Smooth muscle cell (in vitro differentiated cells): ENCODE data around the gene LEAP2. TPM values are rescaled to one million over a fixed set of nuclear protein-coding genes. Genes with fewer than 3 reads are reported as not detected.
A peak's percentile ranks its signal among the peaks of the same experiment; 100 is the strongest.

Experiments used
- DNase-seq: peaks from one replicate; lab custom pipeline; 2025; ENCODE audit not compliant: unreplicated experiment; lab: John Stamatoyannopoulos, UW
- H2AFZ ChIP-seq: fragments of 200-600 bp; sonication (generic); 2 replicates; pipeline ENCODE4 v1.6.0; 2016; ENCODE audit warnings: antibody characterized with exemption, low read depth, mild to moderate bottlenecking
- H3F3A ChIP-seq: fragments of 200-600 bp; sonication (generic); 2 replicates; pipeline ENCODE4 v1.6.0; 2017; ENCODE audit warnings: antibody characterized with exemption, low read depth
- H3K27ac ChIP-seq: fragments of 200-600 bp; sonication (generic); 2 replicates; pipeline ENCODE4 v1.5.1; 2016; ENCODE audit warnings: low read depth, mild to moderate bottlenecking
- H3K27me3 ChIP-seq: fragments of 200-600 bp; sonication (generic); 2 replicates; pipeline ENCODE4 v1.6.1; 2016; ENCODE audit warnings: low read depth, mild to moderate bottlenecking
- H3K36me3 ChIP-seq: fragments of 200-600 bp; sonication (generic); 2 replicates; pipeline ENCODE4 v1.5.1; 2016; ENCODE audit warnings: low read depth
- H3K4me1 ChIP-seq: fragments of 200-600 bp; sonication (generic); 2 replicates; pipeline ENCODE4 v1.5.1; 2016; ENCODE audit warnings: low read depth
- H3K4me2 ChIP-seq: fragments of 200-600 bp; sonication (generic); 2 replicates; pipeline ENCODE4 v1.6.0; 2016; ENCODE audit warnings: mild to moderate bottlenecking
- H3K4me3 ChIP-seq: fragments of 200-600 bp; sonication (generic); 2 replicates; pipeline ENCODE4 v1.5.1; 2016; ENCODE audit warnings: mild to moderate bottlenecking
- H3K79me2 ChIP-seq: fragments of 200-600 bp; sonication (generic); 2 replicates; pipeline ENCODE4 v1.6.0; 2016; ENCODE audit warnings: low read depth, mild to moderate bottlenecking
- H3K9ac ChIP-seq: fragments of 200-600 bp; sonication (generic); 2 replicates; pipeline ENCODE4 v1.6.0; 2016; ENCODE audit warnings: low read depth
- H3K9me3 ChIP-seq: fragments of 200-600 bp; sonication (generic); replicated peaks from 2 replicates; pipeline ENCODE4 v1.5.1; 2016; ENCODE audit warnings: low read depth
- H4K20me1 ChIP-seq: fragments of 200-600 bp; sonication (generic); 2 replicates; pipeline ENCODE4 v1.6.0; 2016; ENCODE audit warnings: low read depth
- CTCF ChIP-seq: fragments of 200-600 bp; sonication (generic); IDR thresholded peaks from 2 replicates; pipeline ENCODE4 v1.5.1; 2017; ENCODE audit warnings: borderline replicate concordance, mild to moderate bottlenecking, antibody characterized with exemption; ENCODE audit not compliant: insufficient read depth, poor library complexity, severe bottlenecking
- WGBS: methylation state at CpG from one replicate; pipeline ENCODE4 v1.1.7; 2016; ENCODE audit warnings: low lambda C conversion rate; 5-methylcytosine and 5-hydroxymethylcytosine counted together
- polyA plus RNA-seq: library from polyadenylated mRNA; unstranded; fragments of >200 nt; fragmentation: Nextera tagmentation; extraction: Ambion mirVana; gene quantifications from 2 replicates; pipeline ENCODE4 v1.2.1, GENCODE V29; 2016
- total RNA-seq: library from RNA; depleted of rRNA; stranded (reverse); fragments of >200 nt; gene quantifications from 2 replicates; pipeline ENCODE4 v1.2.3, GENCODE V29; 2014

The LEAP2 gene
- total and polyA plus RNA-seq, 2 experiments from 2014 or later: 0.27 to 0.55 TPM

- WGBS: 92% methylated on average over 3 of the region's 3 CpGs
Observed at GRCh38 chr5:132840313-132840712, 33.2 kb upstream of the LEAP2 start.

GRCh38 chr5:132840896-132841295, 32.6 kb upstream of the LEAP2 start:
- 83% methylated on average over 1 of the region's 1 CpG for WGBS
- DNase-seq: no peak
- H2AFZ ChIP-seq: no peak overlapping the region

More at GRCh38 chr5:132840313-132840712, 33.2 kb upstream of the LEAP2 start:
- no peaks in the 10 kb centered on the region for H3K36me3 ChIP-seq
- peak overlapping the region; percentile 74 for H2AFZ ChIP-seq
- no peaks in the 10 kb centered on the region for H3K9me3 ChIP-seq
- no peaks in the 10 kb centered on the region for H3K79me2 ChIP-seq
- no peaks in the 10 kb centered on the region for H3K27me3 ChIP-seq
- DNase-seq: no peak
- peak overlapping the region; percentile 30 for H3K4me2 ChIP-seq
- H3K27ac ChIP-seq: peak overlapping the region; percentile 58
- no peaks in the 10 kb centered on the region for H4K20me1 ChIP-seq
- peaks cover 12% of the 10 kb centered on the region for H3K4me1 ChIP-seq
- H3F3A ChIP-seq: no peaks in the 10 kb centered on the region
- TF ChIP-seq CTCF: no peak
- H3K4me3 ChIP-seq: no peak overlapping the region
- peak overlapping the region; percentile 16 for H3K9ac ChIP-seq

DNA sequence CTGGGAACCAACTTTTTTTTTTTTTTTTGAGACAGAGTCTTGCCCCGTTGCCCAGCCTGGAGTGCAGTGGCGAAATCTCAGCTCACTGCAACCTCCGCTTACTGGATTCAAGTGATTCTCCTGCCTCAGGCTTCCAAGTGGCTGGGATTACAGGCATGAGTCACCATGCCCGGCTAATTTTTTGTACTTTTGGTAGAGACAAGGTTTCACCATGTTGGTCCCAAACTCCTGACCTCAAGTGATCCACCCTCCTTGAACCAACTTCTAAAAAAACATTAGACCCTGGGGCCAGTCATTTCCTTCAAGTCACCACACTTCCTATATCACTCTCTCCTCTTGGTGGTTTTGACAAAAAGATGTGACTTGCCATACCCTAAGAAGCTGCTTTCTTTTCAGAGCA, 32.2 kb upstream of the LEAP2 start:
- Histone ChIP-seq H3K79me2 (no peaks in the 10 kb centered on the region), H3K36me3 (no peaks in the 10 kb centered on the region), H3K4me2 (no peak overlapping the region), H4K20me1 (no peaks in the 10 kb centered on the region), H3F3A (no peaks in the 10 kb centered on the region), H3K27me3 (no peaks in the 10 kb centered on the region), H3K9me3 (no peaks in the 10 kb centered on the region), H2AFZ (no peak overlapping the region), H3K9ac (no peak overlapping the region), H3K4me3 (no peak overlapping the region), H3K27ac (no peak overlapping the region), H3K4me1 (peaks cover 12% of the 10 kb centered on the region)
- no peak for DNase-seq
- 52% methylated on average over 4 of the region's 4 CpGs for WGBS
- no peak for TF ChIP-seq CTCF

More at GRCh38 chr5:132840896-132841295, 32.6 kb upstream of the LEAP2 start:
- no peaks in the 10 kb centered on the region for H3K27me3 ChIP-seq
- H3K36me3 ChIP-seq: no peaks in the 10 kb centered on the region
- no peaks in the 10 kb centered on the region for H3K79me2 ChIP-seq
- H3F3A ChIP-seq: no peaks in the 10 kb centered on the region
- no peaks in the 10 kb centered on the region for H4K20me1 ChIP-seq
- H3K9me3 ChIP-seq: no peaks in the 10 kb centered on the region
- TF ChIP-seq CTCF: no peak
- no peak overlapping the region for H3K4me3 ChIP-seq
- H3K27ac ChIP-seq: no peak overlapping the region
- no peak overlapping the region for H3K9ac ChIP-seq
- peaks cover 12% of the 10 kb centered on the region for H3K4me1 ChIP-seq
- no peak overlapping the region for H3K4me2 ChIP-seq

DNA sequence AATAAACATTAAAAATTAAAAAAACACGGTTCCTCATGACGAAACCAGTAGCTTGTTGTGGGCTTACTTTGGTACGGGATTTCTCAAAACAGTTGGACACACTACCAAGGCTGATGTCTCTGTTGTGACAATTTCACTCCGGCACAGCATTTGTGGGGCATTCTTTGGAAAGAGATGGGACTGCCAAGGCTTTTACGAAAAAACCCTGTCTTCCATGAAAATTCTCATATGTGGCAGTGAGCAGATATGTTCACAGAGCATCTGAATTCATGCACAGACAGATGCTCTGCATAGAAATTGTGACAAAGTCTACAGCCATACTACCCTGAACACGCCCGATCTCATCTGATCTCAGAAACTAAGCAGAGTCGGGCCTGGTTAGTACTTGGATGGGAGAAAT, 25.2 kb upstream of the LEAP2 start:
- no peak overlapping the region for H3K4me2 ChIP-seq
- 95% methylated on average over 8 of the region's 8 CpGs for WGBS
- no peak overlapping the region for H3K4me3 ChIP-seq
- no peaks in the 10 kb centered on the region for H4K20me1 ChIP-seq
- H3K4me1 ChIP-seq: no peaks in the 10 kb centered on the region
- H3F3A ChIP-seq: no peaks in the 10 kb centered on the region
- H3K9me3 ChIP-seq: no peaks in the 10 kb centered on the region
- H3K27ac ChIP-seq: no peak overlapping the region
- H3K79me2 ChIP-seq: no peaks in the 10 kb centered on the region
- no peak for DNase-seq
- no peaks in the 10 kb centered on the region for H3K27me3 ChIP-seq
- no peak overlapping the region for H3K9ac ChIP-seq
- TF ChIP-seq CTCF: no peak
- no peaks in the 10 kb centered on the region for H3K36me3 ChIP-seq
- H2AFZ ChIP-seq: no peak overlapping the region
